Colonic mucosa (tissue), 4 donors: ENCODE measurements around the gene SHISA9. TPM values are rescaled to one million over a fixed set of nuclear protein-coding genes. Genes with fewer than 3 reads are reported as not detected.

Experiments
- DNase-seq: peaks from one replicate; pipeline ENCODE4 v3.0.0-alpha.2; 2020
- H3K27ac ChIP-seq: fragments of 200-600 bp; one replicate; pipeline ENCODE4 v1.8.0; 2021
- H3K27me3 ChIP-seq: fragments of 200-600 bp; one replicate; pipeline ENCODE4 v1.8.0; 2021
- H3K36me3 ChIP-seq: fragments of 200-600 bp; one replicate; pipeline ENCODE4 v1.8.0; 2021
- H3K4me1 ChIP-seq: fragments of 200-600 bp; one replicate; pipeline ENCODE4 v1.8.0; 2021; ENCODE audit warnings: mild to moderate bottlenecking
- H3K4me3 ChIP-seq: fragments of 200-600 bp; one replicate; pipeline ENCODE4 v1.8.0; 2021
- H3K9ac ChIP-seq, 2 donors: one replicate each; pipeline ENCODE4 v1.7.0; 2013; ENCODE audit warnings: control low read depth in 2 of 2, low read depth in 2 of 2, low read length in 2 of 2
- H3K9me3 ChIP-seq: fragments of 200-600 bp; one replicate; pipeline ENCODE4 v1.8.0; 2021
- CTCF ChIP-seq: fragments of 200-600 bp; IDR thresholded peaks from one replicate; pipeline ENCODE4 v1.8.0; 2022; ENCODE audit warnings: antibody characterized with exemption, mild to moderate bottlenecking
- intact Hi-C: fragments of 100-400 bp; cut with DNase I; formaldehyde crosslinking; loops from one replicate; pipeline ENCODE4 v1.14.1; 2022
- total RNA-seq, 2 donors: library from RNA; stranded (reverse); fragmentation: NEBNext Ultra II Directional in 1 of 2; extraction: Animal tissue kit (Norgen Biotek cat#: 25700) in 1 of 2; gene quantifications; one replicate each; pipeline ENCODE4 v1.2.1, GENCODE V29; 2021
- donor health status: healthy.
- donor health status: DM: no; HTN: no; CAD: no.
- donor health status: DM: no; HTN: no; CAD: no.

The SHISA9 gene
- total RNA-seq, 2 donors from 2014 or later: 0.74 to 1.3 TPM

- intact Hi-C loops: no loop called here
- H3K27ac ChIP-seq: no peak overlapping the region
- H3K4me1 ChIP-seq: no peaks in the 10 kb centered on the region
- no peak for TF ChIP-seq CTCF
- no peak overlapping the region for H3K9ac ChIP-seq
- no peaks in the 10 kb centered on the region for H3K27me3 ChIP-seq
- H3K4me3 ChIP-seq: no peak overlapping the region
- no peak for DNase-seq
- no peaks in the 10 kb centered on the region for H3K9me3 ChIP-seq
- H3K36me3 ChIP-seq: no peaks in the 10 kb centered on the region
These were observed 154.1 kb downstream of the SHISA9 start for GRCh38 chr16:13055480-13055879.

GRCh38 chr16:13056607-13057006, 155.2 kb downstream of the SHISA9 start:
- H3K9me3 ChIP-seq: no peaks in the 10 kb centered on the region

GRCh38 chr16:13060932-13061331, 159.5 kb downstream of the SHISA9 start:
- Histone ChIP-seq H3K27ac (no peak overlapping the region), H3K9ac (peak overlapping the region in 1 of 2 donors; percentile 15), H3K27me3 (no peaks in the 10 kb centered on the region), H3K4me1 (no peaks in the 10 kb centered on the region), H3K4me3 (no peak overlapping the region), H3K9me3 (no peaks in the 10 kb centered on the region), H3K36me3 (no peaks in the 10 kb centered on the region)
- intact Hi-C loops: no loop called here
- TF ChIP-seq CTCF: no peak
- peak; percentile 26 for DNase-seq

More at GRCh38 chr16:13056607-13057006, 155.2 kb downstream of the SHISA9 start:
- H3K9ac ChIP-seq: no peak overlapping the region
- intact Hi-C loops: no loop called here
- DNase-seq: no peak
- no peak for TF ChIP-seq CTCF
- H3K27ac ChIP-seq: no peak overlapping the region
- no peaks in the 10 kb centered on the region for H3K27me3 ChIP-seq
- no peaks in the 10 kb centered on the region for H3K36me3 ChIP-seq
- H3K4me3 ChIP-seq: no peak overlapping the region
- H3K4me1 ChIP-seq: no peaks in the 10 kb centered on the region

DNA sequence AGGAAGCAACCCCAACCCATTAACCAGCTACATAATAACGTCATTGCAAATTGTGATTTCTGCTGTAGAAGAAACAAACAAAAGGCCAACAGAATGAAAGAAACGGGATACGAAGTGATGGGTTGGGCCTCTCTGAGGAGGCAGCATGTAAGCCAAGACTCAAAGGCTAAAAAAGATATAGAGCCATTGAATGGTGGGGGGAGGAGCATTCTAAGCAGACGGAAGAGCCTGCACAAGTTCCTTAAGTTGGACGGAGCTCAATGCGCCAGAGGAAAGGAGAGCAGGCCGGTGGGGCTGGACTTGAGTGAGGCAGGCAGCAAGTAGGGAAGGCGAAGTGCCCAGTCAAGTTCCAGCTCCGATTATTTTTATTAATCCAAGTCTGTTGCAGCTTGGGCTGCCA, 160.3 kb downstream of the SHISA9 start:
- H3K36me3 ChIP-seq: no peaks in the 10 kb centered on the region
- peak; percentile 23 for DNase-seq
- H3K9ac ChIP-seq: no peak overlapping the region
- H3K4me1 ChIP-seq: no peaks in the 10 kb centered on the region
- intact Hi-C loops: no loop called here
- H3K27me3 ChIP-seq: no peaks in the 10 kb centered on the region
- no peak overlapping the region for H3K27ac ChIP-seq
- H3K9me3 ChIP-seq: no peaks in the 10 kb centered on the region
- no peak overlapping the region for H3K4me3 ChIP-seq
- TF ChIP-seq CTCF: no peak

DNA sequence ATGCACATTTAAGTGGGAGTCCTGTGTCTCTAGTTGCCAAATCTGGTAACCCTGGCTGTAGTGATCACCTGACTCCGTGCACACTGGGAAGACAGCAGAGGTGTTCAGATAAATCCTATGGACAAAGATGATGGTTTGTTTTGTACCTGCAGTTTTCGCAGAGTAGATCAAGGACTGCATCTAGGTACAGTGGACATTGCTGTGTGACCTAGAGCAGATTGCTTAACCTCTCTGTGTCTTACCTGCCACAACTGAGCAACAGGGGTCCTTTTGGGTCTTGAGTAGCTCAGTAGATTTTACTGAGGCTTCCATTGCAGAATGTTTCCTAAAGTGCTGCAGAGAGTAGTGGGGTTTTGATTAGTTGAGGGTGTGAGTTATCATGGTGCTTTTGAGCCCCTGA, 160.8 kb downstream of the SHISA9 start:
- Histone ChIP-seq H3K9ac (no peak overlapping the region), H3K4me3 (no peak overlapping the region), H3K27ac (no peak overlapping the region), H3K27me3 (no peaks in the 10 kb centered on the region), H3K36me3 (no peaks in the 10 kb centered on the region), H3K4me1 (no peaks in the 10 kb centered on the region), H3K9me3 (no peaks in the 10 kb centered on the region)
- intact Hi-C loops: no loop called here
- DNase-seq: no peak
- TF ChIP-seq CTCF: no peak

GRCh38 chr16:13063457-13063856, 162.1 kb downstream of the SHISA9 start:
- Histone ChIP-seq H3K9ac (no peak overlapping the region), H3K27me3 (no peaks in the 10 kb centered on the region), H3K4me3 (no peak overlapping the region), H3K27ac (no peak overlapping the region), H3K4me1 (no peaks in the 10 kb centered on the region), H3K9me3 (no peaks in the 10 kb centered on the region), H3K36me3 (no peaks in the 10 kb centered on the region)
- DNase-seq: no peak
- intact Hi-C loops: no loop called here
- TF ChIP-seq CTCF: no peak
